Left ventricle myocardium inferior (tissue), 1 donor: ENCODE data around the gene SYT15. TPM values are rescaled to one million over a fixed set of nuclear protein-coding genes. Genes with fewer than 3 reads are reported as not detected.

Experiments used
- DNase-seq: peaks from one replicate; pipeline ENCODE4 v3.0.0-alpha.2; 2020
- H3K27ac ChIP-seq: fragments of 200-600 bp; replicated peaks from 2 replicates; pipeline ENCODE4 v1.8.0; 2021
- H3K27me3 ChIP-seq: fragments of 200-600 bp; 2 replicates; pipeline ENCODE4 v1.8.0; 2021; ENCODE audit warnings: low read depth
- H3K36me3 ChIP-seq: fragments of 200-600 bp; 2 replicates; pipeline ENCODE4 v1.8.0; 2021
- H3K4me1 ChIP-seq: fragments of 200-600 bp; 2 replicates; pipeline ENCODE4 v1.8.0; 2021
- H3K4me3 ChIP-seq: fragments of 200-600 bp; 2 replicates; pipeline ENCODE4 v1.8.0; 2021; ENCODE audit warnings: mild to moderate bottlenecking, moderate library complexity
- H3K9me3 ChIP-seq: fragments of 200-600 bp; replicated peaks from 2 replicates; pipeline ENCODE4 v1.8.0; 2021
- CTCF ChIP-seq: fragments of 200-600 bp; IDR thresholded peaks from 2 replicates; pipeline ENCODE4 v1.8.0; 2021; ENCODE audit warnings: antibody characterized with exemption, mild to moderate bottlenecking, borderline replicate concordance
- intact Hi-C: fragments of 100-400 bp; cut with micrococcal nuclease; formaldehyde crosslinking; loops from one replicate; pipeline ENCODE4 v1.11.0; 2022
- total RNA-seq: library from RNA; stranded (reverse); fragmentation: NEBNext Ultra II Directional; extraction: Animal tissue kit (Norgen Biotek cat#: 25700); gene quantifications from one replicate; pipeline ENCODE4 v1.2.1, GENCODE V29; 2021
- donor health status: DM: no; HTN: yes; CAD: no; lungs with severe emphysema.

Gene SYT15
- total RNA-seq, 1 donor from 2014 or later, result 1.9 TPM

- DNase-seq, result no peak
- H3K4me3 ChIP-seq, result no peak overlapping the region
- H3K27ac ChIP-seq, result no peak overlapping the region
- peaks cover 16% of the 10 kb centered on the region for H3K4me1 ChIP-seq
- no peaks in the 10 kb centered on the region for H3K9me3 ChIP-seq
- no peaks in the 10 kb centered on the region for H3K36me3 ChIP-seq
- intact Hi-C loops, result no loop called here
- H3K27me3 ChIP-seq, result peaks cover 82% of the 10 kb centered on the region
- no peak for TF ChIP-seq CTCF
Measured at GRCh38 chr10:46558122-46558391, 20.9 kb upstream of the SYT15 start.

- intact Hi-C loops, result no loop called here
- peaks cover 16% of the 10 kb centered on the region for H3K4me1 ChIP-seq
- DNase-seq, result no peak
Measured at GRCh38 chr10:46558392-46559185, 20.3 kb upstream of the SYT15 start.

GRCh38 chr10:46559231-46559671 lies 19.7 kb upstream of the SYT15 start:
- Histone ChIP-seq H3K9me3 (no peaks in the 10 kb centered on the region), H3K4me3 (no peak overlapping the region), H3K36me3 (no peaks in the 10 kb centered on the region), H3K27ac (no peak overlapping the region), H3K27me3 (peaks cover 75% of the 10 kb centered on the region), H3K4me1 (peaks cover 16% of the 10 kb centered on the region)
- TF ChIP-seq CTCF, result no peak
- no peak for DNase-seq
- intact Hi-C loops, result no loop called here

More at GRCh38 chr10:46558392-46559185, 20.3 kb upstream of the SYT15 start:
- no peaks in the 10 kb centered on the region for H3K36me3 ChIP-seq
- H3K27ac ChIP-seq, result no peak overlapping the region
- no peak for TF ChIP-seq CTCF
- H3K4me3 ChIP-seq, result no peak overlapping the region
- H3K9me3 ChIP-seq, result no peaks in the 10 kb centered on the region
- peaks cover 78% of the 10 kb centered on the region for H3K27me3 ChIP-seq

GRCh38 chr10:46560381-46560780 lies 18.5 kb upstream of the SYT15 start:
- intact Hi-C loops, result no loop called here
- no peak for TF ChIP-seq CTCF
- DNase-seq, result no peak
- Histone ChIP-seq H3K4me3 (no peak overlapping the region), H3K9me3 (no peaks in the 10 kb centered on the region), H3K4me1 (peaks cover 16% of the 10 kb centered on the region), H3K36me3 (no peaks in the 10 kb centered on the region), H3K27ac (no peak overlapping the region), H3K27me3 (peaks cover 64% of the 10 kb centered on the region)

GRCh38 chr10:46560952-46561351 lies 18.0 kb upstream of the SYT15 start:
- intact Hi-C loops, result no loop called here
- no peak for DNase-seq
- no peaks in the 10 kb centered on the region for H3K36me3 ChIP-seq
- H3K9me3 ChIP-seq, result no peaks in the 10 kb centered on the region
- H3K4me1 ChIP-seq, result peaks cover 11% of the 10 kb centered on the region
- H3K27me3 ChIP-seq, result peaks cover 58% of the 10 kb centered on the region
- TF ChIP-seq CTCF, result no peak
- no peak overlapping the region for H3K4me3 ChIP-seq
- H3K27ac ChIP-seq, result no peak overlapping the region
